GM12801 (cell line): Measurements from ENCODE around the gene ITIH3.

ENCODE experiments used
- TF ChIP-seq, protein P1 (sequence below): IDR thresholded peaks from one replicate; pipeline ENCODE4 v1.5.1; 2011; ENCODE audit warnings: control low read depth; ENCODE audit not compliant: insufficient read length; ENCODE audit errors: extremely low read depth

The ITIH3 gene

DNA sequence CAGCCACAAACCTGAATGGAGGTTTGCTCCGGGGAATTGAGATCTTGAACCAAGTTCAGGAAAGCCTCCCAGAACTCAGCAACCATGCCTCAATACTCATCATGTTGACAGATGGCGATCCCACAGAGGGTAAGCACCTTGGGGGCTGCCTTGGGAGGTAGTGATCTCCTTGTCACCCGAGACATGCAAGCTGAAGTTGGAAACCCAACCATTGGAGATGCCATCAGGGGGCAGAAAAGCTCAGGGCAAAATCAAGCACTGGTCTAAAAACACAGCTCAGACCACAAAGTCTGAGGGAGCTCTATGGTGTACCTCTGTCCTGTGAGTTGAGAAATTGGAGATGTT is 11.4 kb upstream of the ITIH3 start:
- TF ChIP-seq, protein P1, sequence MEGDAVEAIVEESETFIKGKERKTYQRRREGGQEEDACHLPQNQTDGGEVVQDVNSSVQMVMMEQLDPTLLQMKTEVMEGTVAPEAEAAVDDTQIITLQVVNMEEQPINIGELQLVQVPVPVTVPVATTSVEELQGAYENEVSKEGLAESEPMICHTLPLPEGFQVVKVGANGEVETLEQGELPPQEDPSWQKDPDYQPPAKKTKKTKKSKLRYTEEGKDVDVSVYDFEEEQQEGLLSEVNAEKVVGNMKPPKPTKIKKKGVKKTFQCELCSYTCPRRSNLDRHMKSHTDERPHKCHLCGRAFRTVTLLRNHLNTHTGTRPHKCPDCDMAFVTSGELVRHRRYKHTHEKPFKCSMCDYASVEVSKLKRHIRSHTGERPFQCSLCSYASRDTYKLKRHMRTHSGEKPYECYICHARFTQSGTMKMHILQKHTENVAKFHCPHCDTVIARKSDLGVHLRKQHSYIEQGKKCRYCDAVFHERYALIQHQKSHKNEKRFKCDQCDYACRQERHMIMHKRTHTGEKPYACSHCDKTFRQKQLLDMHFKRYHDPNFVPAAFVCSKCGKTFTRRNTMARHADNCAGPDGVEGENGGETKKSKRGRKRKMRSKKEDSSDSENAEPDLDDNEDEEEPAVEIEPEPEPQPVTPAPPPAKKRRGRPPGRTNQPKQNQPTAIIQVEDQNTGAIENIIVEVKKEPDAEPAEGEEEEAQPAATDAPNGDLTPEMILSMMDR: no peak

DNA sequence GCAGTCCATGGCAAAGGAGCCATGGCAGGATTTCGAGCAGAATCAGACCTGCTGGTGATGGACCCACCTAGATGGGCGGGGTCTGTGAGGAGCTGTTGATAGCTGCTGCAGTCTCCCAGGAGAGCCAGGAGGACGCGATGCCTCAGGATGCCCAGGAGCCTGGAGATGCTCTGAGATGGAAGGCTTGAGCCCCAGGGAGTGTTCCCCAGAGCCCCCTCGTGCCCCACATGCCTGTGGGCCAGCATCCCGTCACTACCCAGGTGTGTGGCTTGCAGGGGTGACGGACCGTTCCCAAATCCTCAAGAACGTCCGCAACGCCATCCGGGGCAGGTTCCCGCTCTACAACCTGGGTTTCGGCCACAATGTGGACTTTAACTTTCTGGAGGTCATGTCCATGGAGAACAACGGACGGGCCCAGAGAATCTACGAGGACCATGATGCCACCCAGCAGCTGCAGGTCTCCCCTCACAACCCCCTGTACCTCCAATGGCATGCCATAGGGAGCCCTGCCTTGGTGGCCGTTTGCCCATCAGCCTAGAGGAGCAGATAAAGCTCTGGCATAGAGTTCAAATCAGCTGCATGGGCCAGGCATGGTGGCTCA is 10.5 kb upstream of the ITIH3 start:
- TF ChIP-seq, protein P1: no peak

DNA sequence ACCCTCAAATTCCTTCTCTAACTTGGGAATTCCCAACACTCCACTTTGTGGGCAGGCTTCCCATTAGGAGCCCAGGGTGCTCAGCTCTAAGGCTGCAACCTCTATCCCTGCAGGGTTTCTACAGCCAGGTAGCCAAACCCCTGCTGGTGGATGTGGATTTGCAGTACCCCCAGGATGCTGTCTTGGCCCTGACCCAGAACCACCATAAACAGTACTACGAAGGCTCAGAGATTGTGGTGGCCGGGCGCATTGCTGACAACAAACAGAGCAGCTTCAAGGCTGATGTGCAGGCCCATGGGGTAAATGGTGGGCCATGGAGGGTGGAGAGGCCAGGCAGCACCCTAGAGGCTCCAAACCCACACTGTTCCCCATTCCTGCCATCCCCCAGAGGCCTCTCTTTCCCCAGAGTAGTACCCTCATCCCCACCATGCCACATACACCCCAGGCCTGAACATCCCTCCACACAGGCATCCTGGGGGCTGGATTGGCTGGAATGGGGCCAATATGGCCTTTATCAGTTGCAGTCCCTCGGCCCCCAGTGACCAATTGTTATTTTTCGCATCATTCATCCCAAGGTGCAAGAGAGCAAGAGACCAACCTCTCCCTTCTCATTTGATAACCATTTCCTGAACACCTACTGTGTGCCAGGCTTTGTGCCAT is 9.5 kb upstream of the ITIH3 start:
- TF ChIP-seq, protein P1: no peak

- TF ChIP-seq, protein P1: no peak
These were observed 8.0 kb upstream of the ITIH3 start for GRCh38 chr3:52786330-52787215.

- TF ChIP-seq, protein P1: no peak
These were observed 7.3 kb upstream of the ITIH3 start for GRCh38 chr3:52787246-52787645.

- TF ChIP-seq, protein P1: no peak
These were observed 6.6 kb upstream of the ITIH3 start for GRCh38 chr3:52787672-52788625.
